Measurements from ENCODE around the gene SLC41A3.

Gene SLC41A3

GRCh38 chr3:126083913-126084767, at the start of gene SLC41A3:
Gene SLC41A3, minus strand, starts transcription at chr3:126084124. Its CDS starts 15,905 bp downstream, at chr3:126068219.
- peak; percentile 82 to 92 (median 89) for DNase-seq

- no peak for DNase-seq
These were observed 49.7 kb upstream of the SLC41A3 start for GRCh38 chr3:126133606-126134005.

- no peak for DNase-seq
These were observed 49.0 kb upstream of the SLC41A3 start for GRCh38 chr3:126132751-126133511.

GRCh38 chr3:126131881-126132750, 48.2 kb upstream of the SLC41A3 start:
- no peak for DNase-seq

- no peak for DNase-seq
These were observed 47.2 kb upstream of the SLC41A3 start for GRCh38 chr3:126130981-126131745.

GRCh38 chr3:126130081-126130855, 46.3 kb upstream of the SLC41A3 start:
- DNase-seq = no peak

GRCh38 chr3:126129398-126129891, 45.5 kb upstream of the SLC41A3 start:
- DNase-seq = peak in 1 of 3 experiments; percentile 47

GRCh38 chr3:126128504-126129397, 44.8 kb upstream of the SLC41A3 start:
- DNase-seq = no peak

GRCh38 chr3:126127904-126128303, 44.0 kb upstream of the SLC41A3 start:
- no peak for DNase-seq

- DNase-seq = no peak
These were observed 43.5 kb upstream of the SLC41A3 start for GRCh38 chr3:126127452-126127851.

- DNase-seq = no peak
These were observed 43.0 kb upstream of the SLC41A3 start for GRCh38 chr3:126126811-126127431.

GRCh38 chr3:126126286-126126685, 42.4 kb upstream of the SLC41A3 start:
- DNase-seq = no peak

GRCh38 chr3:126125781-126126251, 41.9 kb upstream of the SLC41A3 start:
- no peak for DNase-seq

- DNase-seq = no peak
These were observed 41.4 kb upstream of the SLC41A3 start for GRCh38 chr3:126125341-126125740.

- DNase-seq = no peak
These were observed 41.0 kb upstream of the SLC41A3 start for GRCh38 chr3:126124896-126125295.

- peak in 2 of 3 experiments; percentile 39 to 63 for DNase-seq
These were observed 40.4 kb upstream of the SLC41A3 start for GRCh38 chr3:126124148-126124868.

- no peak for DNase-seq
These were observed 37.7 kb upstream of the SLC41A3 start for GRCh38 chr3:126121632-126122031.

GRCh38 chr3:126121074-126121473, 37.1 kb upstream of the SLC41A3 start:
- no peak for DNase-seq

- DNase-seq = no peak
These were observed 36.1 kb upstream of the SLC41A3 start for GRCh38 chr3:126119976-126120375.

All from NCI-H1417 (cell line).